SU-DHL-6 (cell line): ENCODE results near the gene MARCO.
"Not testable (repeated sequence)": the region's sequence is repeated elsewhere in the genome, so short reads cannot be mapped to it uniquely, and the experiment has no call there.

Experiments
- CTCF ChIP-seq: fragments of 200-600 bp; sonication (generic); IDR thresholded peaks from one replicate; pipeline ENCODE4 v1.5.1; 2017; ENCODE audit warnings: antibody characterized with exemption, mild to moderate bottlenecking, low read length, moderate library complexity; ENCODE audit not compliant: insufficient read depth, poor library complexity, severe bottlenecking
- EZH2phosphoT487 ChIP-seq: fragments of 200-600 bp; sonication (generic), shearing (Covaris generic); conservative IDR thresholded peaks from 2 replicates; pipeline ENCODE4 v1.6.1; 2018; ENCODE audit warnings: mild to moderate bottlenecking, antibody characterized with exemption, low read length, moderate library complexity, mixed read lengths

- not testable (repeated sequence) for TF ChIP-seq EZH2phosphoT487, CTCF
Measured at GRCh38 chr2:119003856-119004255, 61.9 kb downstream of the MARCO start.
